Measurements from ENCODE around the gene DST.
"Not testable (repeated sequence)": the region's sequence is repeated elsewhere in the genome, so short reads cannot be mapped to it uniquely, and the experiment has no call there.

GRCh38 chr6:56562730-56563129 lies 80.0 kb downstream of the DST start:
- not testable (repeated sequence) for TF ChIP-seq CTCF (conservative IDR thresholded peaks at IDR 0.05 in 1 of 2, IDR thresholded peaks at IDR 0.05 in 1 of 2; ENCODE audit: low read depth in 1 of 2, low read length in 2 of 2); EZH2 (IDR thresholded peaks at IDR 0.05; ENCODE audit: low read length, missing control alignments)
